COLO668 (cell line): ENCODE measurements around the gene GP2.
A peak's percentile ranks its signal among the peaks of the same experiment; 100 is the strongest.

ENCODE experiments used
- DNase-seq: peaks from one replicate; lab custom pipeline; 2025; ENCODE audit not compliant: unreplicated experiment; lab: John Stamatoyannopoulos, UW

The GP2 gene

DNA sequence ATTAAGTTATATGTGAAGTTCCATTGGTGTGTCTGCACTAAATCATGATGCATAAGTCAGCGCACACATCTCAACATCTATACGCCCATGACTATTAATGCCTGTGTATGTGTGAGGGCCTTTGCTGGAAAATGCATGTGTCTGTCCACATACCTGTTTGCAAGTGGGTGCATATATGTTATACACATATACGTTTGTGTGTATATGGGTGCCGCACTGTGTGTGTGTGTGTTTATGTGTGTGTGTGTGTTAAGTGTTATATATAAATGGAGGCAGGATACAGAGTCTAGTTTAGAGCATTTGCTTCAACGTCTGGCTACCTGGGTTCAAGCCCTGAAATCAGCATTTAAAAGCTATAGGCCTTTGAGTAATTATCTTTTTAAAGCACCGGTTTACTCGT is 19.5 kb downstream of the GP2 start:
- no peak for DNase-seq

DNA sequence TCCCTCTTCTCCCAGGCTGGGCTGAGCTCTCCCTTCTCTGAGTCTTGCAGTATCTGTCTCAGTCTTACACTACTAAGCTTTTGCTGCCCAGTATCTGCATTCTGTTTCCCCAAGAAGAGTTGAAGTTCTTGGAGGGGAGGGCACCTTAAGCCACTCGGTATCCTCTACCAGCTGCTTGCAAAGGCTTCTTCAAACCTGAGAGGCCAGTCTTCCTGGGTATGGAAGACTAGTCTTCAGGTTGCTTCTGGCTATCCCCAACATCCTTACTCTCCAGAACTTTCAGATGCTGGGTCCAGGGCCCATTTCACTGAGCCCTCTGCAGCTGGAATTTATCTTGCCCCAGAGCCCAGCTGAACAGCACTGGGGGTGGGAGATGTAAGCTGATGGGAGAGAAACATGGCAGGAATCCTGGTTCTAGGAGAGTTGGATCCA is 20.1 kb downstream of the GP2 start:
- DNase-seq = no peak

DNA sequence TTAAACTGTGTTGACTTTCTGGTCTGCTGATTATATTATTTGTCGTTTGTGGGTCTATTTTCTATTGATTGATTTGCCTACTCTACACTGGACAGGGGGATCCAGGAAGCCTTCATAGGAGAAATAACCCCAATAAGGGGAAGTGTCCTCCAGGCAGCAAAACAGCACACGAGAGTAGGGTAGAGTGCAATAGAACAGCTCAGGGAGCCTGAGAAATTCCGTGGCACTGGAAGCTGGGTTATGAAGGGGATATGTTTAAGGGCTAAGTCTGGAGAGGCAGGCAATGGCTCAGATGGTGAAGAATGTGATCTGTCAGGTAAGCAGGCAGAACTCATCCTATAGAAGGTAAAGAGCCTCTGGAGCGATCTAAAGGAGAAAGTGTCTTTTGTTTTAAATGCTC is 20.9 kb downstream of the GP2 start:
- no peak for DNase-seq

DNA sequence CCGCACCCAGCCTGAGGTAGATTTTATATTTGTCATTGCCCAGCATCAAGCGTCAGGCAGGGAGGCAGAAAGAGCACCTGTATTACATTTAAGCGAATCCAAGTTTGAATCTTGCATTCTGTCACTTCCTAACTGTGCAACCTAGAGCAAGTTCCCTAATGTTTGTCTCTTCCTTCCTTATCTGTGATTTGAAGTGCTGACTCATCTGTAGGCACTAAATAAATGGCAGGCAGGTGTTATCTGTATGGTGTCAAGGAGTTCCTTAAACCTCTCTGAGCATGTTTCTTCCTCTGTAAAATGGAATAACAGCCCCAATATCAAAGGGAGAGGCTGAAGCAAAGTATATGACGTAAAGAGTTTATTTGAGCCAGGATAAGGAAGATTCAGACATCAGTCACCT is 24.3 kb downstream of the GP2 start:
- DNase-seq = no peak

DNA sequence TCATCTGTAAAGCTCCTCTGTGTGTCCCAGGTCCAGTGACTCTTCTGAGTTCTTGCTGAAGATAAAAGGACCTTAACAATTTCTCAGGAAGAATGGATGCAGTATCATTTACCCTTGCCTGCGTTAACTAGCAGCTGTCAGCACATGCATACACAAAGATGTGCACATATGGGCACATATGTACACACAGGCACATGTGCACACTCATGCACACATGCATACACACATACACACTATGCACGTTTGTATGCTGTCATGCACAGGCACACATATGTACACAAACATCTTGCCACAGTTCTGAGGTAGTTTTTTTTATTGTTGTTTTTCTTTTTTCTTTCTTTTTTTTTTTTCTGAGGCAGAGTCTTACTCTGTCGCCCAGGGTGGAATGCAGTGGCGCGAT is 24.9 kb downstream of the GP2 start:
- DNase-seq = no peak

DNA sequence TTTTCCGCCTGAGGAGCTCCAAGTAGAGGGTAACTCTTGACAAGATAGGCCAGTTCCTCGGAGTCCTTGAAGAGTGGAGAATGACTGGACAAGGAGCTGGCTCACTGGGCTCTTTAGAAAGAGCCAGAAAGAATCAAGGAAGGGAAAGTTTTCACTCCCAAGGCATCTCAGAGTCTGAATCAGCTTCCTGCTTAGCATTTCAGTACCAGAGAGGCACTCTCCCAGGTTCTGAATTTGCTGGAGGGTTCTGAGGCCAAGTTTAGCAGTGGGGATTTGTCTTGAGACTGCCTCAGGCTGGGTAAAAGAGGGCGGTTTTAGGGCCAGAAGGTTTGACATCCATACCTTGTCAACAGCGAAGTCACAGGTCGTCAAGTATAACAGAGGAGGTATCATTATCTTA is 25.5 kb downstream of the GP2 start:
- no peak for DNase-seq

DNA sequence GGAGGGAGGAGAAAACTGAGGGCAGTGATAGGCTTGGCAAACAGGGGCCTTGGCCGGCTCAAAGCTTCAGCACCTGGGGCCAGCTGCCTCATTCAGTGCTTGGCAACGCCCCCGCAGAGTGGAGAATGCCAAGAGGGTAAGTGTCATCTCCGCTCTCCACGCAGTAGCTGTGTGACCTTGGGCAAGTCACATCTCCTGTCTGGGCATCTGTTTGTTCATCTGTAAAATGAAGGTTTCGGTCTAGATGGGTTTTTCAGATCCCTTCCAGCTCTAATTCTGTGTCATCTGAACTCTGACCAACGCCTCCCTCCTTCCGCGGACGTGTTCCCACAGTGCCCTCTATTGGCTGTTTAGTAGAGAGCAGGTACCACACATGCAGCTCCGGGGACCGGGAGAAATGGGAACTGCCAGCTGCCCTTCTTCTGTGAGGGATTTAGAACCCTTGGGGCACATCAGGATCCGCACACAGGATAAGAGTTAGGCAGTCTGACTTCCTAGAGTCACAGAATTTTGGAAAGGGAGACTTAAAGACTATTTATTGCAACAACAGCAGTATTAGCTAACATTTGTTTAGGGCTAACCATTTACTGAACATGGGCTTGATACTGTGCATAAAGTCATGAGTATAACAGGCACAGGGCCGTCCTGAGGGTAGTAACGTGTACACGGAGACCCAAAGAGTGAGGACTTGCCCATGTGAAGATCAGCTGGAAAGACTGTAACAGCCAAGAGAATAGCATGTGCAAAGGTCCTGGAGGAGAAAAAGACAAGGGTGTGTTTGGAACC is 26.8 kb downstream of the GP2 start:
- peak; percentile 52 for DNase-seq

DNA sequence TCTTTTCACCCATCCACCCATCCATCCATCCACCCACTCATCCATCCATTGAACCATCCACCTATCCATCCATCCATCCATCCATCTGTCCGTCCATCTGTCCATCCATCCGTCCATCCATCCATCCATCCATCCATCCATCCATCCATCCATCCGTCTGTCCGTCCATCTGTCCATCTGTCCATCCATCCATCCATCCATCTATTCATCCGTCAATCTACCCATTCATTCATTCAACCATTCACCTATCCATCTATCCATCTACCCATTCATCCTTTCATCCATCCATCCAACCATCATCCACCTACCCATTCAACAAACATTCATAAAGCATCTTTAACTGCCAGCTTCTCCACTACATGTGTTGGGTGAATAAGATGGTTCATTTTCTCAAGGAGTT is 28.9 kb downstream of the GP2 start:
- no peak for DNase-seq

DNA sequence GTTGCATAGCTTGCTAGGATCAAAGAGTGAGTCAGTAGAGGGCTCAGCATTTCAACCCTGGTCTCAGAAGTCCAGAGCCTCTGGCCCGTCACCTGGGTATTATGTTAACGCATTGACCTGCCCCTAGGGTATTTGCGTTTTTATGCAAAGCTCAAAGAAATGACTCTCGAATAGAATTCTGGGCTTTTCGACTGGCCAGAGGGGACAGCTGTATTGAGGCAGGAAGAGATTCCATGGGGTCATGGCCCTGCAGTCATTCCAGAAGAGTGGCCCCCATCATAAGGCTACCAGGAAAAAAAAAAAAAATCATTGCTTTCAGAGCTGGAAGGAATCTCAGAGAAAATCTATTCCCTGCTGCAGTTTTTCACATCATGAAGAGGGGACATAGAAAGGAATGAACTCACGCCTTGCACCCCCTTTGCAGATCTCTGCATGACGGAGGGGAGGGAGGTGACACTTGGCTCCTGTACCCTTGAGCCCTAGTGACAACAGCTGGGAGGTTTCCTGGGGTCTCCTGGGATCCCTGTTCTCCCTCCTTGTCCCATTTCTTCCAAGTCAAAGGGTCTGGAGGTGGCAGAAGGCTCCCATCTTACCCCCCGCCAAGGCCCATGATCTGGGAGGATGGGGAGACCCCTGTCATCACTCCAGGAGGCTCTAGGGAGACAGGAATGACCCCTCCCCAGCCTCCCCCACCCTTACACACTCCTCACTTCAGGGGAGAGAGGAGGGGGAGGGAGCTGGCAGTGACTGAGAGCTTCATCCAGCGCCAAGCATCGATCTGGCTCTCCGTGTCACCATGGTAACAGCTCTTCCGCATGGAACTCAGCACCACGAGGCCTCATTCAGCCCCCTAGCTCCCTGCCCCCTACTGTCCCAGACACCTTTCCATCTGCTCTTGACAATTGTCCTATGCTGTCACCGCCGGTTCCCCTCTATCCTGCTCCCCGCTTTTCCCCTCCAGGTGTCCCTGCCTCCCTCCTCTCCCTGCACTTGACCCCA is 35.8 kb downstream of the GP2 start:
- DNase-seq = no peak

DNA sequence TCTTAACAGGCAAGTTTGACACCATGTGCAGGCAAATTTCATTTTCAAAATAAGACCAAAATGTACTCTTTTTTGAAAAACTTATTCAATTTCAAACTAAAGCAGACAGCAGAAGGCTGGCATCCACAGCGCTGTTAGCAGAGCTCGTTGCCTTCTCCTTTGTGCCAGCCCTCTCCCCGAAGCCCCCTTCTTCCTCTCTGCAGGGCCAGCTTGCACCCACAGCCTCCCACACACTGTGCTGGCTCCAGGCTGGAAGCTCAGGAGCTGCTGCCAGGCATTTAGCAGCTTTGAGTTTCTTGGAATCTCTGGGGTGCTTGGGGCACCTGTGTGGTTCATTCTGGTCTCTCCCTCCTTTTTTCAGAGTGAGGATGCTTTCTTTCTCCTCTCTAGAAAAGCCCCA is 37.7 kb downstream of the GP2 start:
- no peak for DNase-seq

DNA sequence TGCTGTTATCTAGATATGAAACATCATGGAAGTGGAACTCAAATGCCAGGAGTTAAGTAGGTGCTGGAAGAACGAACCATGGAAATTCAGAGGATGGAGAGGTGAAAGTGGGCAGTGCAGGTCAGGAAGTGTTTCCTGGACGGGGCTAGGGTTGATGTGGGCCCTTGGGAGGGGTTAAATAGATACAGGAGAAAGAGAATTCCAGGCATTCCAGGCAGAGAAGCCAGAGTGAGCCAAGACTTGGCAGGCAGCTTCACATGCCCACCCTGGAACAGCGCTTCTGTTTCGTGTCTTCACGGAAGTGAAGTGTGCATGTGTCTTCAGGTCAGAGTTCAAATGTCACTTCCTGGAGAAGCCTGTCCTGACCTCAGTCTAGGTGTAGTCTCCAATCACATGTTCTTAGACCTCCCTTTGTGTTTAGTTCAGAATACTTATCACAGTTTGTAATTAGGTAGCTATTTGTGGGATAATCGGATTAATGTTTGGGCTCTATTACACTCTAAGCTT is 41.3 kb downstream of the GP2 start:
- no peak for DNase-seq

DNA sequence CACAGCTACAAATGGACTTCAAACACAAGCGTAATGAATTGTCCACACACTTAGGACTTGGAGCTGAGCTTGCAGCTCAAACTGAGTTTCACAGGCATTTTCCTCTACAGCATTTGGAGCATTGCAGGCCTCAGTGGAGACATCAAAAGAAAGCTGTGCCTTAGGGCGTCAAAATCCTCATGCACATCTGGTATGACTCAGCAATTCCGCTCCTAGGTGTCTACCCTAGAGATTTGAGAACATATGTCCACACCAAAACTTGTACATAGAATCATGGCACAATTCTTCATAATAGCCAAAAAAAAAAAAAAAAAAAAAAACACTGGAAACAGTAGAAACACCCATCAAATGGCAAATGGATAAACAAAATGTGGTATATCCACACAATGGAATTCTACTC is 47.1 kb downstream of the GP2 start:
- DNase-seq = no peak

DNA sequence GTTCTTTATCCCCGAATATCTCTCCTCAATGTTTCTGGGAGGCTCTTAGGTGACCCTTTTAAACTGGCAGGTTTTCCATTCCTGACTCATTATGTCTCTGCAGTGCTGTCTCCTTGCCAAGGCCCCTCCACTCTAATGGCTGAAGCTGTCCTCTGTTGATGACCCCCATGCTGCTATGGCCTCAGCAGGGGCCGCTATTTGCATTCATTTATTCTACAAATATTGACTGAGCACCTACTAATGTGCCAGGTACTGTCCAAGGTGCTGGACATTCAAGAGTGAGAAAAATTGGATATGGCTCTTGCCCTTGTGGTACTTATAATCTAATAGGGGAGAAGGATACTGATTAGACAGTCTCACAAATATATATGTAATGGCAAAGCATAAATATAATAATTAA is 55.4 kb downstream of the GP2 start:
- no peak for DNase-seq

DNA sequence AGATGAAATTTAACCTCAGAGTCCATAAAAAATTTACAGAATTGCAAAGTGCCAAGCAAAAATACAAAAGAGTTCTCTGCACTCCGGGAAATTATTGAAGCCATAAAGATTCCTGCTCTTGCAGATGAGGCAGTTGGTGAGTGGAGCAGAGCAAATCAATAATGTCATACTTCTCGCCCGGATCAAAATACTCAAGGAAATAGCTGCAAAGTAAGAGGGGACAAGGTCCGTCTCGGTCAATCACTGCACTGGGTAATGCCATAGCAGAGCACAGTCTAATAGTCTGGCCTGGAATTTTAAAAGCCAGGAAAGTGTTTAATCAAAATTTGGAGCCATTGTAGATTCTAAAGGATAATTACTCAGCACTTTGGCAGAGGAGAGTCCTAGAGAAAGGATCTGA is 58.9 kb downstream of the GP2 start:
- no peak for DNase-seq

DNA sequence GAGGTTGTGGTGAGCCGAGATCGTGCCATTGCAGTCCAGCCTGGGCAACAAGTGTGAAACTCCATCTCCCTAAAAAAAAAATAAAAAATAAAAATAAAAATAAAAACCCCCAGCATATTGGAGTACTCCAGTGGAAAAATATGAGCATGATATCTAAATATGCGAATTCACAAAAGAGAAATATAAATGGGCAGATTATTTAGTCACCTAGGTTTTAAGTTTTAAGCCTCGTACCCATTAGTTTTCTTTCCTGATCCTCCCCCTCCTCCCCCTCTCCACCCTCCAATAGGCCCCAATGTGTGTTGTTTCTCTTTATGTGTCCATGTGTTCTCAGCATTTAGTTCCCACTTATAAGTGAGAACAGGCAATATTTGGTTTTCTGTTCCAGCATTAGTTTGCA is 62.3 kb downstream of the GP2 start:
- DNase-seq = no peak

DNA sequence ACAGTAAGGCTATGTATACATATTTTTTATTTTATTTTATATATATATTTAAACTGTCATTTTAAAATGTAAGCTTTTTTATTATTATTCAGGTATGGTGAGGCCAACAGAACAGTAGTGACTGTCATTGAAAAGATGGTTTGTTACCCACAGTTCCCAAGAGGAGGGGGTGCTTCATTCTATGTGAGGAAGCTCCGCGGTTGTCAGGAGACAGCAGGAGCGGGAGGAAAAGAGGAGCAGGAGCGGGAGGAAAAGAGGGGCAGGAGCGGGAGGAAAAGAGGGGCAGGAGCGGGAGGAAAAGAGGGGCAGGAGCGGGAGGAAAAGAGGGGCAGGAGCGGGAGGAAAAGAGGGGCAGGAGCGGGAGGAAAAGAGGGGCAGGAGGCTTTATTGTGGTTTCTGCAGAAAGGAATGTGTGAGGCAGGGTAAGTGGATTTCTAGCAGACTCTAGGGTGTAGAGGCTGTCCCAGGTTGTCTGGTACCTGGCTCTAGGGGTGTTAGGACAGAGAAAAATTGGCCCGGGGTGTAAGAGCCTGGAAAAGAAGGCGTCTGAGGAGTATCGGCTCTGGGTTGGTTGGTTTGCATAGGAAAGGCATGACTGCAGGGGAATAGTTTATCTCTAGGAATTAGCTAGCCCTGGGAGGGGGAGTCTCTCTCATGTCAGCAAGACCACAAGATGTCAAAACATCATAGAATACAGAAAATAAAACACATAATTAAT is 64.0 kb downstream of the GP2 start:
- DNase-seq = no peak

DNA sequence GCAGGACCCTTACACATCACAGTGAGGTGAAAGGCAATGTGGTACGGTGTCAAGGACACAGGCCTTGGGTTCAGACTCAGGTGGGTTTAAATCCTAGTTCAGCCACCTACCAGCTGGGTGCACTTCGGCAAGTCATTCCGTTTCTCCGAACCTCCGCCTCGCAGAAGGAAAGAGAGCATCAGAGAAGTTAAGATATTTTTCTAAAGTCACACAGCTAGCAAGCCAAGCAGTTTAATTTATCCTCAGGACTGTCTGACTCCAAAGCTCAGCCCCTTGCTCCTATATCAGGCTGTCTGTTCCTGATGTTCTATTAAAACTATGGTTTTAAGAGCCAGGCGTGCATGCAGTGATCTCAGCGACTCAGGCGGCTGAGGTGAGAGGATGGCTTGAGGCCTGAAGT is 65.1 kb downstream of the GP2 start:
- no peak for DNase-seq

DNA sequence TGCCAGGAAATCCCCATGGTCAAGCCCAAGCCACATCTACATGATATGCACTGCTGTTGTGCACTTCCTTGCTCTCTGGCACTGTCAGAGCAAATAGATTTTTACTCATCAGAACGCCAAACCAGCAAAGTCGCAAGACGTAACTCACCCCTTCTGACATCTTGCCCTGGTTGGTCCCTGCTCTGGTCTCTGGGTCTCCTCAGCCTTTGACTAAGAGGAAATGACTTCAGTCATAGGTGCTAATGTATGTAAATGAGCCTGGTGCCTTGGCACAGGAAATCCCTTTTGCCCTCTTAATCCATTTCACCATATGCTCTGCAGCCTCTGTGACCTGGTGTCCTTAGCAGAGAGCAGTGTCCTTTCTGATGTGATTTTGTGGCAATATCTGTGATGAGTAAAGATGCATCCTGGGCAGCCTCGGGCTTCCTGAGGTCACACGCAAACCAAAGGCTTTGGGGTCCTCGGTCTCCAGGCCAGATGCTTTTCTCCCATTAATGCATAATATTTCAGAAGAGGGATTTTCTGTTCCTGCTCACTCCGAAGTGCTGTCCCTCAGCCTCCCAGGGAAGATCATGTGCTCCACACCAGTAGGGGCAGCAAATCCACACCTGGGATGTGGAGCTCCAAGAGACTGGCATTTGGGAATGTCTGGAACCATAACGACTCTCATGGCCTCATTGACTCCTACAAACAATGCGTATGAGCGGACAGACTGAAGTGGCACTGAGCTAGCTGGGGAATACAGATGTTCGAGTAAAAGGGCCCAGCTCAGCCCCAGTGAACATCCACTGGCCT is 66.9 kb downstream of the GP2 start:
- DNase-seq = no peak
